Measurements from ENCODE around the gene TTC39C.
"Not testable (repeated sequence)": the region's sequence is repeated elsewhere in the genome, so short reads cannot be mapped to it uniquely, and the experiment has no call there.

Gene TTC39C

DNA sequence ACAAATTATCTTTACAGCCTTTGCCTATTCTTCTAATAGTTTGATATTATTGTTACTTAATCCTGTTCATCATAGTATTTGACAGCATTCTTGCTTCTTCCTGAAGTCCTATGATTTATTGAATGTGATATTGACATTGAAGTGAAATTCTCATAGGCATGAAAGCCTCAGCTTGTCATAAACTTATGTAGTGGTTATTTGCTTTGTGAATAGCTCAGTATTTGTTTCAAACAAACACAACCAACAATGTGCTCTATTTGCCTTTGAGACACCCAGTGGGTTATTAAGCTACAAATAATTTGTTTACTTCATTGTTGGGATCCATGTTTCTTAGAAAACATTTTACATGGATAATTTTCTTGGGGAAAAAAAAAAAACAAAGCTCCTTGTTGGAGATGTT lies 57.2 kb downstream of the TTC39C start:
- Histone ChIP-seq H3K27me3 (ENCODE audit: insufficient read depth, low read depth, severe bottlenecking) (no peaks in the 10 kb centered on the region), H3K27ac (no peak overlapping the region), H3K36me3 (peaks cover 2% of the 10 kb centered on the region), H3K4me3 (ENCODE audit: low read depth, low read length) (no peak overlapping the region), H3K9me3 (ENCODE audit: severe bottlenecking) (no peaks in the 10 kb centered on the region)
- TF ChIP-seq, protein P1, sequence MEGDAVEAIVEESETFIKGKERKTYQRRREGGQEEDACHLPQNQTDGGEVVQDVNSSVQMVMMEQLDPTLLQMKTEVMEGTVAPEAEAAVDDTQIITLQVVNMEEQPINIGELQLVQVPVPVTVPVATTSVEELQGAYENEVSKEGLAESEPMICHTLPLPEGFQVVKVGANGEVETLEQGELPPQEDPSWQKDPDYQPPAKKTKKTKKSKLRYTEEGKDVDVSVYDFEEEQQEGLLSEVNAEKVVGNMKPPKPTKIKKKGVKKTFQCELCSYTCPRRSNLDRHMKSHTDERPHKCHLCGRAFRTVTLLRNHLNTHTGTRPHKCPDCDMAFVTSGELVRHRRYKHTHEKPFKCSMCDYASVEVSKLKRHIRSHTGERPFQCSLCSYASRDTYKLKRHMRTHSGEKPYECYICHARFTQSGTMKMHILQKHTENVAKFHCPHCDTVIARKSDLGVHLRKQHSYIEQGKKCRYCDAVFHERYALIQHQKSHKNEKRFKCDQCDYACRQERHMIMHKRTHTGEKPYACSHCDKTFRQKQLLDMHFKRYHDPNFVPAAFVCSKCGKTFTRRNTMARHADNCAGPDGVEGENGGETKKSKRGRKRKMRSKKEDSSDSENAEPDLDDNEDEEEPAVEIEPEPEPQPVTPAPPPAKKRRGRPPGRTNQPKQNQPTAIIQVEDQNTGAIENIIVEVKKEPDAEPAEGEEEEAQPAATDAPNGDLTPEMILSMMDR (IDR thresholded peaks at IDR 0.05; ENCODE audit: low read depth, low read length) = no peak
- no peak for DNase-seq

DNA sequence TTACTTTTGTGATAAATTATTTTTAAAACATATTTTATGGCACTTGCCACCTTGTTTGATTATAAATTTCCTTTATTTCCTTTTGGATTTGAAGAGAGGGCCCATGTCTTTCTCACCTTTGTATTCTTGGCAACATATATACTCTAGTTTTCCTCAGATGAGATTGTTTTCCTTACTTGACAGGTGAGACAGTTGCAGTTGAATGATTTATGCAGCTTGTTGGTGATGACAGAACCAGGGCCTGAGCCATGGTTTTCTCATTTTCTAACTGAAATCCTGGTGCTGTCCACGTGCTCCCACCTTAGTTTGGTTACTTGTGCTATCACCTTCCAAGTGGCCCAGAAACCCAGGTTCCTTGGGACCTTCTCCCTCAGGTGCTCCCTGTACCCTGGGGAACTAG lies 58.2 kb downstream of the TTC39C start:
- Histone ChIP-seq H3K9me3 (ENCODE audit: severe bottlenecking) (no peaks in the 10 kb centered on the region), H3K4me3 (ENCODE audit: low read depth, low read length) (no peak overlapping the region), H3K27ac (no peak overlapping the region), H3K36me3 (no peaks in the 10 kb centered on the region; the same call in 1 of the 2 replicates), H3K27me3 (ENCODE audit: insufficient read depth, low read depth, severe bottlenecking) (no peaks in the 10 kb centered on the region)
- no peak for DNase-seq
- TF ChIP-seq, protein P1 (IDR thresholded peaks at IDR 0.05; ENCODE audit: low read depth, low read length) = no peak

DNA sequence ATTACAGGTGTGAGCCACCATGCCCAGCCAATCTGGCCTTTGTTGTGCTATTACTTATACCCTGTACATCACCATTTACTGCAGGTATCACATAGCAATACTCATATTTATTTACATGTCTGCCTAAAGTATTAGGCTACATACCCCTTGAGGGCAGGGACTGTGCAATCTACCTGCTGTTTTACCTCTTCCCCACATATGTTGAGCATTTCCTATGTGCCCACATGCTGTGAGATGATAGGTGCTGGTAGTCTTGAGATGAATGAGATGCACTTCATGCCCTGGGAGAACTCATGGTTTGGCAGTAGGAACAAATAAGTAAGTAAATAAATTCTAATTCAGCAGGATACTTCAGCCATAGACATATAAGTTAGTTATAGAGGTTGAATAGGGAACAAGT lies 59.2 kb downstream of the TTC39C start:
- DNase-seq = no peak
- Histone ChIP-seq H3K9me3 (ENCODE audit: severe bottlenecking) (no peaks in the 10 kb centered on the region), H3K4me3 (ENCODE audit: low read depth, low read length) (no peak overlapping the region), H3K27ac (no peak overlapping the region), H3K27me3 (ENCODE audit: insufficient read depth, low read depth, severe bottlenecking) (no peaks in the 10 kb centered on the region), H3K36me3 (no peaks in the 10 kb centered on the region; the same call in 1 of the 2 replicates)
- TF ChIP-seq, protein P1 (IDR thresholded peaks at IDR 0.05; ENCODE audit: low read depth, low read length) = no peak

DNA sequence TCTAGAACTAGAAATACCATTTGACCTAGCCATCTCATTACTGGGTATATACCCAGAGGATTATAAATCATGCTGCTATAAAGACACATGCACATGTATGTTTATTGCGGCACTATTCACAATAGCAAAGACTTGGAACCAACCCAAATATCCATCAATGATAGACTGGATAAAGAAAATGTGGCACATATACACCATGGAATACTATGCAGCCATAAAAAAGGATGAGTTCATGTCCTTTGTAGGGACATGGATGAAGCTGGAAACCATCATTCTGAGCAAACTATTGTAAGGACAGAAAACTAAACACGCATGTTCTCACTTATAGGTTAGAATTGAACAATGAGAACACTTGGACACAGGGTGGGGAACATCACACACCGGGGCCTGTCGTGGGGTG lies 60.2 kb downstream of the TTC39C start:
- not testable (repeated sequence) for H3K4me3 ChIP-seq (ENCODE audit: low read depth, low read length); DNase-seq; H3K27me3 ChIP-seq (ENCODE audit: insufficient read depth, low read depth, severe bottlenecking); H3K9me3 ChIP-seq (ENCODE audit: severe bottlenecking); H3K36me3 ChIP-seq; H3K27ac ChIP-seq

DNA sequence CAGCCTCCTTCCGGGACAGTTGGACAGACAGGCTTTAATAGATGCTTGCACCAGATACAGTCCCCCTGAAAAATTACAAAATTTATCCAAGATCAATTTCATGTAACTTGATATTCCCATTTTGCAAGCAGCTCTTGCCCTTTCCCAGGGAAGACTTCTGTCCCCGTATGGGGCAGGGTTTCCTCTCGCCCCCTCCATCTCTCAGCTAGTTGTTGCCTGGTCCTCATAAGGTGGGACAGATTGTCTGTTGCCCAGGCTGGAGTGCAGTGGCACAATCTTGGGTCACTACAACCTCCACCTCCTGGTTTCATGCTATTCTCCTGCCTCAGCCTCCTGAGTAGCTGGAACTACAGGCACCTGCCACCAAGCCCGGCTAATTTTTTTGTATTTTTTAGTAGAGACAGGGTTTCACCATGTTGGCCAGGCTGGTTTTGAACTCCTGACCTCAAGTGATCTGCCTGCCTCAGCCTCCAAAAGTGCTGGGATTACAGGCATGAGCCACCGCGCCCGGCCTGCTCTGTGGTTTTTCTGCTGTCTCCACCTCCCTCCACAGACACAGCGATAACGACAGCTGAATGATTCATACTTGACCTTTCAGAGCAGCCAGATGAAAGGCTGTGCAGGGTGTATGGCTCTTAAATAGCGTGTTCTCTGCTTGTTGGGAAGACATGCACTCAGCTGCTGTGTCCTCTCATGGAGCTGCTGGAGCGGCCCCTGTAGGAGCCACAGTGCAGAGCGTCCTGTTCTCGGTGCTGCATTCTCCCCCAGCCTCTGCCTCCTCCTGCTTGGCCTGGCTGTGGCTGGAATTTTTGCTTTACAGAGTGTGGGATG lies 61.4 kb downstream of the TTC39C start:
- Histone ChIP-seq H3K4me3 (ENCODE audit: low read depth, low read length) (no peak overlapping the region), H3K9me3 (ENCODE audit: severe bottlenecking) (no peaks in the 10 kb centered on the region), H3K27ac (no peak overlapping the region), H3K36me3 (no peaks in the 10 kb centered on the region; the same call in 1 of the 2 replicates), H3K27me3 (ENCODE audit: insufficient read depth, low read depth, severe bottlenecking) (no peaks in the 10 kb centered on the region)
- TF ChIP-seq, protein P1 (IDR thresholded peaks at IDR 0.05; ENCODE audit: low read depth, low read length) = peak; percentile 73
- peak; percentile 54 for DNase-seq

DNA sequence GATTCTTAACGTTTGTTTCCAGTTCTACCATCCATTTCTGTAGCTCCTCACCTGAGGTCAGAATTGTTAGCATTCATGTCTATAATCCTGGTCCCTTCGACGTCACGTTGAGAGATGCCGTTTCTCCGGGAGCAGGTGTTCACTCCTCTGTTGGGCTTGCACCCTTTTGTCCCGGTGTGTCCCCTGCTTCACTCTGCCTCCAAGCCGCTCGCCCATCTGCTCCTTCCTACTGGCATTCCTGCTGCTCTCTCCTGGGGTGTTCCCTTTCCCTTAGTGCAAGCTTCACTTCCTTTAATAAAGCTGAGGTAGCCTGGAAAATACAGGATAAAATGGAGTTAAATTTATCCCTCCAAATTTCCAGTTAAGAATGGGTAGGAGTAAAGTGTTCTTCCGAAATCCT lies 62.4 kb downstream of the TTC39C start:
- H3K4me3 ChIP-seq (ENCODE audit: low read depth, low read length) = no peak overlapping the region
- H3K9me3 ChIP-seq (ENCODE audit: severe bottlenecking) = no peaks in the 10 kb centered on the region
- DNase-seq = peak; percentile 83
- no peaks in the 10 kb centered on the region; the same call in 1 of the 2 replicates for H3K36me3 ChIP-seq
- H3K27ac ChIP-seq = no peak overlapping the region
- TF ChIP-seq, protein P1 (IDR thresholded peaks at IDR 0.05; ENCODE audit: low read depth, low read length) = no peak
- H3K27me3 ChIP-seq (ENCODE audit: insufficient read depth, low read depth, severe bottlenecking) = no peaks in the 10 kb centered on the region
